HS-27A (cell line): ENCODE measurements around the gene SP2.
A peak's percentile ranks its signal among the peaks of the same experiment; 100 is the strongest.

ENCODE experiments used
- DNase-seq: peaks from one replicate; pipeline ENCODE4 v3.0.0-alpha.2; 2012; ENCODE audit warnings: low read depth, missing footprints

The SP2 gene

DNA sequence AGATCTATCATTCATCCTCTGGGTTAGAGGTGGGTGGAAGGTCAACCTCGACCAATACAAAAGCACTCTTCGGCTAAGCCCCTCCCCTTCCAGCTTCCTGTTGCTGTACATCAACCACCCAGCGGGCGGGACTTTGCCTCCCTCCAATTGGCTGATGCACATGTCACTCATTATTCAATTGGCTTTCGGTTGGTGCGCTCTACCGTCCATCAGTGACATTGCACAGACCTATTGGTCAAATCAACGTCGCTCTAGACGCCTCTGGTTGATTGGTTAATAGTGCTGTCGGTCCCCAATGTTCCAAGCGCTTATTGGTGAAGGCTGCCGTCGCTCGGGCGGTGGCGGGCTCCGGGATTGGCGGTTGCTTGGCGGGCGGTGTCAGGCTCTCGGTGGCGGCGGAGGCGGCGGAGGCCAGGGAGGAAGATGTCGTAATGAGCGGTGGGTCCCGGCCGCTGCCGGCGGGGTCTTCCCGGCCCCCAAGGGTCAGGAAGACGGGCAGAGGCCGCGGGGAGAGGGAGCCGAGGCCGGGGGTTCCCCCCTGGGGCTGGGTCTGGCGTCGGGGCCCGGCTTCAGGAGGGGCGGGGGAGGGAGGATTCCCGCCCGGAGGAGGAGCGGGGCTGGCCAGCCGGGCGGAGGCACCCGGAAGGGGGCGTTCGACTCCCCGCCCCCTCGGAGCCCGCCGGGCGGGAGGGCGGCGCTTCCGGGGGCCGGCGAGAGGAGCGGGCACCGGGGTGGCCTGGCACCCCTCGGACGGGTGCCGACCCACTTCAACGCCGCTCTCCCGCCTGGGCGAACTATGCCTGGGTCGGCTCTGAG is at the start of gene SP2:
TSS of gene SP2 (plus strand) at position 381 of the 816 bp plus-strand sequence. CDS start at position 432, 51 bp downstream.
- DNase-seq = peak; percentile 100

DNA sequence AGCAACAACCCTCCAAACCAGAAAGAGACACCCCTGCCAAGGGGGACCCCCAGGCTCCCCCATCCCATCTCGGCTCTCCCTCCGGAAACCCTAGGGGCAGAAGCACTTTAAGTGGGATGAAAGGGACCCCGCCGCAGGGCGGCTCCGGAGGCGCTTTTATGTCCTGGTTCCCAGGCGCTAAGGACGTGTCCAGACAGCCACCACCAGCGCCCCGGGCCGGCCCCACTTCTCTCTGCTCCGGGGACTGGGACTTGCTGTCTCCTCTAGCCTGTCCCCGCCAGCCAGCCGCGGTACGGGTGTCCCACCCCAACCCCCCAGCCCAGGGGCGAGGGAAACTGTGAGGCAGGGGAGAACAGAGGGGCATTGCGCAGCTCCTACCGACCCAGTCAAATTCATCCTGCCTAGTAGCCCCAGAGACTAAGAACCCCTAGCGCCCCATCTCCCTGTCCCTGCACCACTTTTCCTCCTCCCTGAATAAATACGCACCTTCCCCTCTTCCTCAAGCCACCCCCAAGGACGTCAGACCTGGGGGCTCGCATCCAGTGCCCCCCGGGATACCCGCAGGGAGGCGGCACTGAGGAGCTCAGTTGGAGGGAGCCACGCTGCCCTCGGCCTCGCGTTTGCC is 49.2 kb upstream of the SP2 start:
- DNase-seq = no peak

DNA sequence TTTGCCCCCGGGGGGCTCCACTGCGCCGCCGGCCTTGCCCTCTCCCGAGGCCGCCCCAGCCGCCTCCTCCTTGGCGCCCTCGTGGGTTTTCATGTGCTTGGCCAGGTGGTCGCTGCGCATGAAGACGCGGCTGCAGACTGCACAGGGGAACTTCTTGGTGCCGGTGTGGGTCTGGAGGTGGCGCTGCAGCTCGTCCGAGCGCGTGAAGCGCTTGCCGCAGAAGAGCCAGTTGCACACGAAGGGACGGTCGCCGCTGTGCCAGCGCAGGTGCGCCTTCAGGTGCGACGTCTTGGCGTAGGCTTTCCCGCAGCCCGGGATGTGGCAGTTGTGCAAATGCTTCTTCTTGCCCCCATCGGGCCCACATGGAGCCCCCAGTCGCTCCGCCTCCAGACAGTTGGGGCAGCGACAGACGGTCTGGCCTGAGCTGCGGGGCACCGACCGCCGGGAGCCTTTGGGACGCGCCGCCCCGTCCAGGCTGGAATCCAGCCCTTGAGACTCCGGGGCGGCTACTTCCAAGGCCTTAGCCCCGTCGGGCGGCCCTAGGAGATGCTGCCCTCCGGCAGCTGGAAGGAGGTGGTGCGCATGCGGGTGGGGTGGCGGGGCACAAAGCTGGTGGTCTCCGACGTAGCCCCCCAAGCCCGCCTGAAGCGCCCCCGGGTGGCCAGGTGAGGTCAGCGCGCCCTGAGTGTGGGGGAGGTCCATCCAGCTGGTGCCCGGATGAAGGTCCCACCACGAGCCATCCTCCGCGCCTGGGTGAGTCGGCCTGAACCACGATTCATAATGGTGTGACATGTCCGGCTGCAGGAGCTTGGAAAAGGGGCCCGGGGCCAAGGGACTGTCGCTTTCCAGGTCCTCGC is 48.5 kb upstream of the SP2 start:
- DNase-seq = no peak

DNA sequence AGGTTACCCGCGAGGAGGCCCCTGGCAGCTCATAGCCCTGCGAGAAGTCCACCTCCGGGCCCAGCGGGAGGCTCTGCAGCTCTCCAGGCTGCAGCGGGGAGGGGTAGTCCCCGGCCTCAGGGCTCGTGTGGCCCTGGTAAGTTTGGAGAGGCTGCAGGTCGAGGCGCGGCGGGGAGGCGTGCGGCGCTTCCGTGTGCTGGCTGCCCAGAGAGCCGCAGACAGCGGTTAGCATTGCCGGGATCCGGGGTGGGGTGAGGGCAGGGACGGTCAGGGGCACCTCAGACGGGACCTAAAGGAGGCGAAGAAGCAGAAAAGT is 47.9 kb upstream of the SP2 start:
- no peak for DNase-seq

DNA sequence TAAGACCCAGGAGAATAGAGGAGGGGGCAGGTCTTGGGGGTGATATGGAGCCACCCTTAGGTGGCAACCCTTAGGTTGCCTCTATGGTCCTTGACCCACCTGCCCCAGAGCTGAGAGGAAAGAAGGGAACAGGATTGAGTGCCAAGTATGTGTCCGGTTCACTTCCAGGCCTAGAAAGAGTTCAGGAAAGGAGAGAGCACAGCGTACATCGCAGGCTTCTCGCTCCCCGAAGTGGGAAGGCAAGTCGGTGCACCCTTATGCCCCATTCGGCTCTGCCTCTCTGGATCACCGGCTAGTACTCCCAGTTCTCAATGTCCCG is 45.7 kb upstream of the SP2 start:
- DNase-seq = no peak

DNA sequence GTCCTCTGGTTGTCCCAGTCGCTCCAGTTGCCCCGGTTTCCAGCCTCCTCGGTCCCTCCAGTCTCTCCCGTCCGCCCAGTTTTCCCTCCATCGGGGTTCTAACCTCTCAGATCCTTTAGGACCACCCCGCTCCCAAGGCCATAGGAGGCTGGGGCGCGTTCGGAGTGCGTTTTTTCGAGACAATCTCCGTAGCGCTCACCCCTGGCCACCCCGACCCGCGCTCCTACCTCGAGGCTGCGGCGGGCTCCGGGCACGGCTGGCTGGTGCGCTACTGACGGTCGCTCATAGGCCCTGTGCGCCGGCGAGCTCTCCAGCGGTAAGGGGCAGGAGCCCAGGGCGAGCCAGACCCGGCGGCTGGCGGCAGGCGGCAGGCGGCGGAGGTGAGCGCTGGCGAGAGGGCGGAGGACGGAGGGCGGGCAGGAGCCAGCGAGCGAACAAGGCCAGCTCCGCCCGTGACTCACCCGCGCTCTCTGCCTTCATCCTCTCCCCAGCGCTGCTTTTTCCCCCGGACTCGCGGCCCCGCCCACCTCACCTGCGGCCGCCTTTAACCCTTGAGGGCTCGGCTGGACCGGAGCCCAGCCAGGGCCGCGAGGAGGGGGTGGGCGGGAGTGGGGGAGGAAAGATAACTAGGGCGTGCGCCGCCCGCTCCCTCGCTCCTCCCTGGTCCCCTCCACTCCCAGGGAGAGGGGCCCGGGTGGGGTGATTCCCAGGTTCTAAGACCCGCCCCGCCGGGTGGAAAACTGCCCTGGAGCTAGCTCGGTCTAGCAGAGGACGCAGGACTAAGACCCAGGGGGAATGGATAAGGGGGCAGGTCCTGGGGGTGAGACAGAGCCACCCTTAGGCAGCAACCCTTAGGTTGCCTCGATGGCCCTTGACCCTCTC is 45.1 kb upstream of the SP2 start, which contains the start of gene SP6:
TSS of gene SP6 (minus strand) at position 472 of the 882 bp plus-strand sequence. CDS start 2,734 bp downstream, outside the sequence.
- no peak for DNase-seq

DNA sequence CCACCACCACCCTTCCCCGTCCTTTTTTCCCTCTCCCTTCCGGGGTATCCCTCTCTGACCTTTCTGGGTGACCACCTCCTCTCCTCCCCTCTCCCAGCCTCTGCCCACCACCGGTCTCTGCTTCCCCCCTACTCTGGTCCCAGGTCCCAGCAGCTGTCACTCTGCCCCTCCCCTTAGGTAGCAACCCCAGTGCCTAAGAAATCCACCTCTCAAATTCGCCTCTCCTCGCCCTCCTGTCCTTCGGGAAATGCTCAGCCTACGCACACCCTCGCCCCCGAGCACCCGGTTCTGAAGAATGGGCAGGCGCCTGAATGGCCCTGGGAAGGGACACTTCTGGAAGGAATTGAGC is 44.3 kb upstream of the SP2 start:
- no peak for DNase-seq

DNA sequence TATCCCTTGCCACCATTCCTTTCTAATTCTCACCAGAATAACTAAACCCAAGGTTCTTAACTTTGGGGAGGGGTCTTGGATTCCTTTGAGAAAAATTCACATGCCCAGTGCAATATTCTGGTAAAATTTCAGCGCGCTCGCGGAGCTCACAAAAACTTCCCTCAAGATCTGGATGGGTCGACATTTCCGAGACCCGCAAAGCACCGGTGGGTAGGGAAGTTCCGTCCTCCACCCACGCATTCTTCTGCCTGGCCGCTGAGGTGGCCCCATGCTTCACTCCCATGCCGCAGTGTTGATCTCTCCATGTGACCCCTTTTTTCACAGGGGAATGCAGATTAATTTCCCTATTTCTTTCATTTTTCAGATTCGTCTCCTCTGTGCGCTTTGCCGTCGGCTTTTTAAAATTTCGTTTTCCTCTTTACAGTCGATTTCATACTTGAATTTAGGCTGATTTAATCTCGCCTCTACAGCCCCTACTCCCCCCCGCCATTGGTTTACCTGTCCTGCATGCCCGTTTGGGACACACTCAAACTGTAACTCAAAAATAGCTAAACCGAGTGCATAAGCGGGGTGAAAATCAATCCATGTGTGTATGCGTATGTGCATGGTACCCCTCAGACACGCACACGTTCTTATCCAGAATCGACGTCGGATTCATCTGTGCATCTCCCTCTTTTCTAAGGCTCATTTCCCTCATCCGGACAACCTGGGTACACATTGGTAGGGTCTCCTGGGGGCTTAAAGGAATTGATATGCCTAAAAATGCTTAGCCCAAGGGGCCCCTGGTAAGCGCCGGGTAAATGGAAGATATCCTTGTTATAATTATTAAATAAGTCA is 43.7 kb upstream of the SP2 start:
- DNase-seq = no peak

DNA sequence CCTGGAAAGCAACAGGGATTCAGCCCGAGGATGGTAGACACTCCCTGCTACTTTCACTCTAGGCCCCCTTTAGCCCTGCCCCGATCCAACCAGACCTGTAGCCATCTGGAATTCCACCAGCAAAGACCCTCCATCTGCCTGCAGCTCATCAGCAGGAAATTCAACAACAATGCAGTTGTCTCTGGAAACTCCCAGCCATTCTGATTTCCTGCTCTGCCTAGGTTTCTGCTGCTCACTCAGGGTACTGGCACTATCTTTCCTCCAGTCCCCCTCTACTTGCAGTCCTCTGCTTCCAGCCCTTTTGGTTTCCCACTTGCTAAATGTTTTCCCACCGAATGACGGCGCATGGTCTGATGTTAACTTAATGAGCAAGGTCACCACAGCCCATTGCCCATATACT is 42.4 kb upstream of the SP2 start:
- DNase-seq = no peak

DNA sequence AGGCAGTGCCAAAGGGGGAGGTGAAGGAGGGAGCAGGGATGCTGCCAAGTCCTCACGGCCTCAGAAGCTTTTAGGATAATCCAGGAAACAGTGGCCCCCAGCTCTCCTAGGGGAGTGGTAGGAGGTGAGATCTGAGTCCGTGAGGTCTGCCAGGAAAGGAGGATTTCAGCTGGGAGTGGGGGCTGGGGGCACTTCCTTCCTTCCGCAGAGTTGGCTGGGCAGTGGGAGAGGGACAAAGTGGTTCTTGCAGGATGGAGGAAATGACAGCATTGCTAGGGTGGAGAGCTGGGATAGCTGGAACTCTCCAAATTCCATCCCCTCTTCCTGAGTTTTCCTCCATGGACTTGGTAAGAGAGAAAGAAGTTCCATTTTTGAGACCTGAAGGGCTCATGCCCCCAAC is 40.3 kb upstream of the SP2 start:
- DNase-seq = no peak

DNA sequence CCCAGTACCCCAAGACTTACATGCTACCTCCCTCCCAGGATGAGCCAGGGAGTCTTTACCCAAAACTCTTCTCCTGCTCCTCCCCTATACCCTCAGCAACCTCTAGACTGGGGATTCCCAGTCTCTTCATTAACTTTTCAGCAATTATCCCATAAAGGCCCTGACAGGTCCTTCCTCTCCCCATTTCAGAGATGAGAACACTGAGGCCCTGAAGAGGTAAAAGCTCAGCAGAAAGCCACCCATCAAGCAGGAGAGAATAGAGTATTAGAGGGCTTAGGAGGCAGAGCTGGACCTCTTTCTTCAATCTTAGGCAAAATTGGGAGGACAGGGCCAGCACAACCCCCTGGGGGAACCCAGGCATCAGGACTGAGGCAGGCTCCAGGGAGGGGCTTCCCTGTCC is 39.2 kb upstream of the SP2 start:
- no peak for DNase-seq

DNA sequence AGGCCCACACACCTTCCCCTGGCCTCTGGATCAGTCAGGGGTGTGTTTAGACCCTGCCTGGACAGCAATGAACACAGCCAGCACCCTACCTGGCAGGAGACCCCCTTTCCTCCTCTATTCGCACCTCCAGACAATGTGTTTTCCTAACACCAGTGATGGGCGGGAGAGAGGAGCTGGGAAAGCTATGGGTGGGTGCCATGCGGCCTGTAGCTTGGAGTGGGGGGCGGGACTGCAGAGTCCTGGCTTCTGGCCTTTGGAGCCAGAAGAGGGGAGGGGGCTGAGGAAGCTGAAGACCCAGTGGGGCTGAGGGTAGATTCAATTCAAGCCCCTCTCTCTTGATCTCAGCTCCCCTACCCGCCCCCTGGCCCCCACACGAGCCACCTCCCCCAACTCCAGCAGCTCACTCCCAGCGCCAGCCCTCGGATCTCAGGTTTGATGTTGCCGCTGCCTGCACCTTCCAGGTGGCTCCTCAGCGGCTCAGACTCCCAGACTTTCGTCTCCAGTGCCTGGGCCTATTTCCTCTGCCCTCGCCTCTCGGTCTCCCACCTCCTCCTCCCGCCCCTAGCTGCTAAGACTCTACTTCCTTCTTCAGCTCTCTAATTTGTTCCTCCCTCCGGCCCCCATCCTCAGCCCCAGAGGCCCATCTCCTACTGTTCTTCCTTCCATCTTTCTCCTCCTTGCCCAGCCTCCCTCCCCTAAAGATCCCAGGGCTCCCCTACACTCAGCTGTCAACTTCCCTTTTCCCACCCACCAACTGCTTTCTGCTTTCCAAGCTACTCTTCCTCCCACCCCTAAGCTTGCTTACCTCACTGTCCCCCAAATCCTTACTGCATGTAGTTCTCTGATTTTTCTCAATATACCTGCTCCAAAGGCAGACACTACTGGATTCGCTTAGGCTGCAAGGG is 38.2 kb upstream of the SP2 start:
- DNase-seq = no peak

DNA sequence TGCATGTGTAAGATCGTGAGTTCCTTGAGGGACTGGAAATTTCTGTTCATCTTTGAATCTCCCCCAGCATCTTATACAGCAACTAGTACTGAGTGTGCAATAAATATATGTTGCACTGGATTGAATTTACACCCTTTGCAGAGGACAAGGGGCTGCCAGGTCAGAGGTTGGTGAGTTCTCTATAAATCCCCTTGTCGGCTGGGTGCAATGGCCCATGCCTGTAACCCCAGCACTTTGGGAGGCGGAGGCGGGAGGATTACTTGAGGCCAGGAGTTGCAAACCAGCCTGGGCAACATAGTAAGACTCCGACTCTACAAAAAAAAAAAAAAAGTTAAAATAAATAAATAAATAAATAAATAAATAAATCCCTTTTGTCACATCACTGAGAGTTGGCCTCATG is 35.6 kb upstream of the SP2 start:
- no peak for DNase-seq

DNA sequence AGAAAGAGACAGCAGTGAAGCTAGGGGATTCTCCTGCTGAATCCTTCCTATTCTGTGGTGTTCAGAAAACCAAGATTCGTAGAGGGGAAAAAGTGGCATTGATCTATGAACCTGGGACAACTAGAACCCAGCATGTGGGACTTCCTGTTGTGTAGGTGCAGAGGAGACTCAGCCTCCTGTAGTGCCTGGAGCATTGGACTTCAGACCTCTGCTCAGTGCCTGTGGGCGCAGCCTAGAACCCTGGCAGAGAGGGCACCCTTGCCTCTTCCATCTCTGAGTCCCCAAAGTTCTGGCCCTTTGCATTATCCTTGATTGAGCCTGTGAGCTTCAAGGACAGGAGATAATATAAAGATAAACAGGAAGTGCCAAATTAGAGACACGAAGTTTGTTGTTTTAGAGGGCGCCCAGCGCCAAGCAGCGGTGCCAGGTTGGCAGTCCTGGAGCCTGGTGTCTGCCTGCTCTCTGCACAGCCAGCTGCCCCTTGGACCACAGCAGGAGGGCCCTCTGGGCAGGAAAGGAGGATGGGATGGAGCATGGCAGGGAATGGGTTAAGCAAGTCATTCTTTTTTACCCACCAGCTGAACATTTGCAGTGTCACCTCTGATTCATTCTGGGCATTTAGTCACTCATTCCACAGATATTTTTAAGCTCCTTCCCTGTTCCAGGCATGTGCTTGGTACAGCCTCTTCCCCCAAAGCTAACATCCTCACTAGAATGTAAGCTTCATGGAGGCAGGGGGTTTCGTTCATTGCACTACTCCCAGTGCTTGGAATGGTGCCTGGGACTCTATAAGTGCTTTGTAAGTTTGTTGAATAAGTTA is 33.2 kb upstream of the SP2 start:
- DNase-seq = peak; percentile 82

DNA sequence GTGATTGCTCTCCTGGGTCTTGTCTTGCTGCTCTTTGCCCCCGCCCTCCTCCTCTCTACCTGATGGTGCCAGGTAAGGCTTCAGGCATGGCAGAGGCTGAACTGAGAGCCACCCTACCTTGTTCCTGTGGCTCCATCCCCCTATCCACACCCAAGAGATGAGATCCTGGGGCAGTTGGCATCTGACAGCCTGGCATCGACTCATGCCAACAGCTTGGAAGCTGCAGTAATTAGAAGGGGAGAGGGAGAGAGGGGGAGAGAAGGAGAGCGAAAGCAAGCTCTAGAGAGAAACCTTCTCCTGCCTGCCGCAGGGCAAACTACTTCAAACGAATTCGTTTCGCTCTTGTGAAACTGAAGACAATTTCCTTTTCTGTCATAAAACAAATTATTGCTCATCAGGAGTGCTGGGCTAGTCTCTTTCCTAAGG is 31.2 kb upstream of the SP2 start:
- no peak for DNase-seq

DNA sequence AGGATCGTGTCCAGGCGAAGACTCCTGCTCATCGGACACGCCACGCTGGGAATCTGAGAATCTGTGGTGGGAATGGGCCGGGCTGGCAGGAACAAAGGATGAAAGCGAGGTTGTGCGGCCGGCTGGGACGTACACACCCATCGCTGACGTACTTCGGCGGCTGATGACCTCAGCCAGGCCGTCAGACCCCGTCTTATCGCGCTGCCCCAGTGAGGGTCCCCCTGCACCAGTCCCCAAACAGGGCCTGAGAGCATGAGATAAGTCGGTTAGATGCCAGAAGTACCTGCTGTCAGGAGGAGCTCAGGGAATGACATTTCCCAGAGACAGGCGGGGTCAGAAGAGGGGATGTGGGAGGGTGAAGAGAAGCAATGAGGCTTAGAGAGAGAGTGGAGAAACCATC is 29.1 kb upstream of the SP2 start:
- DNase-seq = no peak

DNA sequence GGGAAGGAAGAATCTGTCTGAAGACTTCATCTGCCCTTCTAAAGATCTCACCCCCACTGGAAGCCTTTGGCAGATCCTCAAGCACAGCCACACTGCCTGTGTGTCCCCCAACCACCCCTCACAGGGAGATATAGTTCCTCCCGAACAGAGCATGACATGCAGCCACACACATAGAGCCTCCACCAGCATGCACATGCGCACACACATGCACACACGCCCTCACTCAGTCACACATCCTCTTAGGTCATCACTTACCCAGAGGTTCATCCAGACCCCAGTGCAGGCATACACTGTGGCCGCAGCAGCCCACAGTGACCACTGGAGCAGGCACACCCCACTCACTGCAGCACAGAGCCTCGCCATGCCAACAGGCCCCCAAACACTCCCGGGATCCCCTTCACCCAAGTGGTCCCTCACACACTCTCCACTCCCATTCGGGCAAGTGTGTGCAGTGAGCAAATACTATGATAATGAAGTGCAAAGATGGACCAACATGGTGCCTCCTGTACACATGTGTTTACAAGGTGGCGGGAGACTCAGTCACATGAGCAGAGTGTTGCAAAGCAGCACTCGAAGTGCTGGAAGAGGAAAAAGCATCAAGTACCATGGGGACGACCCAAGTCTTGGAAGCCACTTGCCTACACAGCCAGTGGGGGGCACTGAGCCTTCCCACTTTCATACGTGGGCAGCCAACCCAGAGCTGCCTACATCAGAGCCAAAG is 28.1 kb upstream of the SP2 start:
- DNase-seq = no peak

DNA sequence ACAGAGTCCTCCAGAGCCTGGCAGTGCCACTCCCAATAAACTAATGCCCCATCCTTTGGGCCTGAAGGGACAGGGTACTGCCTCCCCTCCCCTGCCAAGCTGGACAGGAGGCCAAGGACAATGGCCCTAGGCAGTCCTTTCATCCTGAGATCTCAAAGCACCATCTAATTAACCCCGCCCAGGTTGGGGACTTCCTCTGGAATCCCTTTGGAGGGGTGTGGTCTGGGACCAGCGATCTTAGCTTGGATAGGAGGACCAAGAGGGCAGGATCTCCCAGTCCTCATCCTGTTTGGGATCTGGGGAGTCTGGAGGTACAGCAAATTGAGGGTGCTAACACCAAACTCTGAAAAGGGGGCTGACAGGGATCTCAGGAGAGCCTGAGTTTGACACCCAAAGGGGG is 26.9 kb upstream of the SP2 start:
- DNase-seq = no peak

DNA sequence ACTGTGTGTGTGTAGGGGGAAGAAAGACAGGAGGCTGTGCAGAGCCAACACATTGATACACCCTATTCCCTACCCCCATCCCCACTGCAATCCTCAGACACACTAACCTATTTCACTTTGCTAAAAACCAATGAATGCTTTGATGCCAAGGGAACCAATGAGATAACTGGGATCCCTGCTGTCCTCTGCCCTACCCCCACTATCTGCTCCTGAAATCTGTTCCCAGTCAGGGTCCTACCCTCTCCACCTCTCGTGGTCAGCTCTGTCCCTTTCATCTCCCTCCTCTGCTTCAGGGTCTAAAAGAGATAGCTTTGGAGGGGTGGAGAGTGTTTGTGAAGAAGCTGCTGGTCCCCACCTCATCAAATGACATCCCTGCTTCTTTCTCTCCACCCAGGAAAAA is 26.0 kb upstream of the SP2 start:
- no peak for DNase-seq
